Naive thymus-derived CD8-positive, alpha-beta T cell (primary cell): Measurements from ENCODE around the gene KRT2. TPM values are rescaled to one million over a fixed set of nuclear protein-coding genes. Genes with fewer than 3 reads are reported as not detected.

ENCODE experiments used
- ATAC-seq, 2 donors: fragments of 150-1000 bp; cut with Tn5 transposase in 1 of 2; sonication (Bioruptor Pico), chemical (Tn5 transposase) in 1 of 2; 1 replicate in 1 of 2; 2 replicates in 1 of 2; pipeline ENCODE4 v1.10.0; 2021; ENCODE audit warnings: mild to moderate bottlenecking in 2 of 2, moderate library complexity in 2 of 2
- POLR2A ChIA-PET: fragments of 350-600 bp; sonication (Branson Sonifier 250); formaldehyde crosslinking; loops from one replicate; lab custom pipeline; 2021; ENCODE audit warnings: antibody characterized with exemption; lab: Charles Lee
- DNase-seq, 10 donors: peaks; one replicate each; pipeline versions ENCODE4 v3.0.0 to v3.0.0-alpha.2; 2020 to 2022
- H3K27ac Mint-ChIP-seq, 10 donors: one replicate each; pipeline ENCODE4 v1.8.0; 2020 to 2022; ENCODE audit warnings: mild to moderate bottlenecking in 10 of 10, mixed read lengths in 10 of 10, moderate library complexity in 4 of 10, inconsistent platforms in 1 of 10
- H3K27me3 Mint-ChIP-seq, 5 donors: one replicate each; pipeline ENCODE4 v1.8.0; 2021 to 2022; ENCODE audit warnings: mixed read lengths in 5 of 5
- H3K36me3 Mint-ChIP-seq, 3 donors: one replicate each; pipeline ENCODE4 v1.8.0; 2020 to 2022; ENCODE audit warnings: mixed read lengths in 3 of 3, mild to moderate bottlenecking in 2 of 3, inconsistent platforms in 1 of 3
- H3K4me1 Mint-ChIP-seq, 4 donors: one replicate each; pipeline ENCODE4 v1.8.0; 2021 to 2022; ENCODE audit warnings: mixed read lengths in 4 of 4
- H3K4me3 Mint-ChIP-seq, 10 donors: one replicate each; pipeline ENCODE4 v1.8.0; 2020 to 2022; ENCODE audit warnings: mild to moderate bottlenecking in 10 of 10, mixed read lengths in 10 of 10, moderate library complexity in 6 of 10, inconsistent platforms in 1 of 10
- H3K9me3 Mint-ChIP-seq, 9 donors: one replicate each; pipeline ENCODE4 v1.8.0; 2020 to 2022; ENCODE audit warnings: mixed read lengths in 9 of 9, mild to moderate bottlenecking in 3 of 9, inconsistent platforms in 1 of 9, moderate library complexity in 1 of 9
- polyA plus RNA-seq, 3 donors: library from polyadenylated mRNA; unstranded; fragments of 300-500 nt; fragmentation: Illumina TruSeq; gene quantifications; one replicate each; pipeline ENCODE4 v1.2.3, GENCODE V29; 2021
- total RNA-seq, 8 experiments: library from RNA in 2 of 8; stranded (reverse) in 2 of 8; gene quantifications; one replicate each; pipeline ENCODE4 v1.2.3 and lab custom pipeline; 2021 to 2026

Gene KRT2
- total and polyA plus RNA-seq, 5 experiments from 2014 or later: 0.62 to 3.4 (median 1.1) TPM

- POLR2A ChIA-PET: interaction anchor here (1.0 kb wide), 1 partner anchor 18 kb away, joined by 3 read pairs; no protein-coding TSS in a partner anchor
- Mint-ChIP-seq H3K27ac (peak overlapping the region in 9 of 10 donors; percentile 8 to 98 (median 70)), H3K4me3 (peak overlapping the region in 6 of 10 donors; percentile 3 to 96 (median 46))
Measured at GRCh38 chr12:52628111-52628507, 23.9 kb downstream of the KRT2 start.

GRCh38 chr12:52627395-52628110 is 24.5 kb downstream of the KRT2 start:
- peaks cover 39 to 77% (median 63%) of the 10 kb centered on the region in 4 donors for H3K4me1 Mint-ChIP-seq
- peak overlapping the region in 3 of 10 donors; percentile 25 to 96 (median 67) for H3K4me3 Mint-ChIP-seq
- H3K27ac Mint-ChIP-seq: peak overlapping the region in 5 of 10 donors; percentile 16 to 98 (median 93)
- POLR2A ChIA-PET: interaction anchor here (1.4 kb wide), 1 partner anchor 17 kb away, joined by 4 read pairs; no protein-coding TSS in a partner anchor
- ATAC-seq (no peak), DNase-seq (no peak)
- H3K36me3 Mint-ChIP-seq: peaks cover 0 to 5% (median 4%) of the 10 kb centered on the region in 3 donors
- peaks cover 0 to 3% (median 0%) of the 10 kb centered on the region in 9 donors for H3K9me3 Mint-ChIP-seq
- no peaks in the 10 kb centered on the region for H3K27me3 Mint-ChIP-seq

More at GRCh38 chr12:52628111-52628507, 23.9 kb downstream of the KRT2 start:
- DNase-seq (no peak), ATAC-seq (no peak)
- Mint-ChIP-seq H3K9me3 (peaks cover 0 to 2% (median 0%) of the 10 kb centered on the region in 9 donors), H3K27me3 (no peaks in the 10 kb centered on the region), H3K36me3 (peaks cover 0 to under 1% (median 0%) of the 10 kb centered on the region in 3 donors), H3K4me1 (peaks cover 37 to 83% (median 67%) of the 10 kb centered on the region in 4 donors)

- H3K27me3 Mint-ChIP-seq: no peaks in the 10 kb centered on the region
- H3K27ac Mint-ChIP-seq: peak overlapping the region in 5 of 10 donors; percentile 5 to 75 (median 65)
- H3K4me3 Mint-ChIP-seq: no peak overlapping the region
- peaks cover 0 to 5% (median 4%) of the 10 kb centered on the region in 3 donors for H3K36me3 Mint-ChIP-seq
- H3K9me3 Mint-ChIP-seq: peaks cover 0 to 3% (median 0%) of the 10 kb centered on the region in 9 donors
- POLR2A ChIA-PET: no interaction called here
- DNase-seq: no peak
- H3K4me1 Mint-ChIP-seq: peaks cover 22 to 63% (median 45%) of the 10 kb centered on the region in 4 donors
- no peak for ATAC-seq
Measured at GRCh38 chr12:52622349-52622748, 29.7 kb downstream of the KRT2 start.

GRCh38 chr12:52618866-52619265 is 33.1 kb downstream of the KRT2 start:
- POLR2A ChIA-PET: interaction anchor here (1.0 to 12.6 kb wide), 6 partner anchors 8 to 33 kb away, joined by 4 to 100 read pairs (median 5); no protein-coding TSS in a partner anchor
- peaks cover 42 to 67% (median 63%) of the 10 kb centered on the region in 4 donors for H3K4me1 Mint-ChIP-seq
- DNase-seq (no peak), ATAC-seq (no peak)
- H3K27ac Mint-ChIP-seq: peak overlapping the region in 9 of 10 donors; percentile 40 to 97 (median 89)
- H3K36me3 Mint-ChIP-seq: peaks cover 0 to 5% (median 4%) of the 10 kb centered on the region in 3 donors
- H3K4me3 Mint-ChIP-seq: peak overlapping the region in 3 of 10 donors; percentile 4 to 31 (median 28)
- H3K27me3 Mint-ChIP-seq: no peaks in the 10 kb centered on the region
- H3K9me3 Mint-ChIP-seq: peaks cover 0 to 3% (median 0%) of the 10 kb centered on the region in 9 donors

GRCh38 chr12:52618216-52618615 is 33.8 kb downstream of the KRT2 start, which contains the start of gene KRT73:
KRT73 (minus strand) TSS chr12:52618559; CDS start chr12:52618524, 35 bp downstream.
- no peak for ATAC-seq
- Mint-ChIP-seq H3K27ac (peak within 1 kb of the TSS; percentile 90 to 100 (median 96)), H3K27me3 (no peaks in the 10 kb centered on the region), H3K4me1 (peaks cover 45 to 74% (median 69%) of the 10 kb centered on the region in 4 donors), H3K9me3 (peaks cover 0 to 2% (median 0%) of the 10 kb centered on the region in 9 donors), H3K4me3 (peak within 1 kb of the TSS in 8 of 10 donors; percentile 40 to 84 (median 64)), H3K36me3 (peaks cover 0 to 5% (median 4%) of the 10 kb centered on the region in 3 donors)
- POLR2A ChIA-PET: interaction anchor here (1.5 to 12.6 kb wide), 2 partner anchors 8 to 15 kb away, joined by 4 to 100 read pairs; no protein-coding TSS in a partner anchor
- DNase-seq: no peak

GRCh38 chr12:52617403-52617785 is 34.6 kb downstream of the KRT2 start:
- peak overlapping the region; percentile 90 to 100 (median 96) for H3K27ac Mint-ChIP-seq
- DNase-seq (no peak), ATAC-seq (no peak)
- peaks cover 48 to 82% (median 78%) of the 10 kb centered on the region in 4 donors for H3K4me1 Mint-ChIP-seq
- no peaks in the 10 kb centered on the region for H3K36me3 Mint-ChIP-seq
- POLR2A ChIA-PET: interaction anchor here (1.0 to 12.6 kb wide), 8 partner anchors 9 to 31 kb away, joined by 3 to 100 read pairs (median 4); no protein-coding TSS in a partner anchor
- peak overlapping the region in 7 of 10 donors; percentile 40 to 84 (median 66) for H3K4me3 Mint-ChIP-seq
- no peaks in the 10 kb centered on the region for H3K27me3 Mint-ChIP-seq
- no peaks in the 10 kb centered on the region for H3K9me3 Mint-ChIP-seq

GRCh38 chr12:52616680-52617402 is 35.2 kb downstream of the KRT2 start:
- ATAC-seq: no peak
- H3K27me3 Mint-ChIP-seq: no peaks in the 10 kb centered on the region
- POLR2A ChIA-PET: interaction anchor here (1.0 to 12.6 kb wide), 9 partner anchors 12 to 63 kb away, joined by 3 to 100 read pairs (median 4); partner anchors contain the start of gene KRT1
- no peaks in the 10 kb centered on the region for H3K36me3 Mint-ChIP-seq
- H3K4me3 Mint-ChIP-seq: peak overlapping the region in 8 of 10 donors; percentile 7 to 84 (median 64)
- no peak for DNase-seq
- peak overlapping the region; percentile 91 to 100 (median 96) for H3K27ac Mint-ChIP-seq
- peaks cover 51 to 85% (median 83%) of the 10 kb centered on the region in 4 donors for H3K4me1 Mint-ChIP-seq
- H3K9me3 Mint-ChIP-seq: no peaks in the 10 kb centered on the region

GRCh38 chr12:52615912-52616311 is 36.1 kb downstream of the KRT2 start:
- H3K4me1 Mint-ChIP-seq: peaks cover 57 to 88% (median 86%) of the 10 kb centered on the region in 4 donors
- ATAC-seq (no peak), DNase-seq (no peak)
- POLR2A ChIA-PET: interaction anchor here (1.3 to 12.6 kb wide), 6 partner anchors 13 to 64 kb away, joined by 3 to 100 read pairs (median 4); partner anchors contain the start of gene KRT1
- H3K9me3 Mint-ChIP-seq: no peaks in the 10 kb centered on the region
- peak overlapping the region; percentile 91 to 100 (median 96) for H3K27ac Mint-ChIP-seq
- no peaks in the 10 kb centered on the region for H3K27me3 Mint-ChIP-seq
- peak overlapping the region; percentile 7 to 84 (median 62) for H3K4me3 Mint-ChIP-seq
- no peaks in the 10 kb centered on the region for H3K36me3 Mint-ChIP-seq

- no peaks in the 10 kb centered on the region for H3K27me3 Mint-ChIP-seq
- H3K36me3 Mint-ChIP-seq: no peaks in the 10 kb centered on the region
- H3K9me3 Mint-ChIP-seq: no peaks in the 10 kb centered on the region
- peak; percentile 36 to 41 for ATAC-seq
- peak in 4 of 10 donors; percentile 31 to 71 (median 62) for DNase-seq
- POLR2A ChIA-PET: interaction anchor here (0.7 to 12.6 kb wide), 5 partner anchors 16 to 39 kb away, joined by 3 to 100 read pairs (median 4); no protein-coding TSS in a partner anchor
- peaks cover 53 to 88% (median 85%) of the 10 kb centered on the region in 4 donors for H3K4me1 Mint-ChIP-seq
- peak overlapping the region; percentile 91 to 100 (median 96) for H3K27ac Mint-ChIP-seq
- peak overlapping the region; percentile 7 to 84 (median 66) for H3K4me3 Mint-ChIP-seq
Measured at GRCh38 chr12:52615208-52615868, 36.7 kb downstream of the KRT2 start.

GRCh38 chr12:52614381-52615207 is 37.4 kb downstream of the KRT2 start:
- H3K4me3 Mint-ChIP-seq: peak overlapping the region; percentile 7 to 84 (median 66)
- H3K36me3 Mint-ChIP-seq: no peaks in the 10 kb centered on the region
- POLR2A ChIA-PET: interaction anchor here (0.7 to 12.6 kb wide), 5 partner anchors 15 to 40 kb away, joined by 3 to 100 read pairs (median 4); no protein-coding TSS in a partner anchor
- H3K27ac Mint-ChIP-seq: peak overlapping the region; percentile 91 to 100 (median 96)
- ATAC-seq: no peak
- DNase-seq: no peak
- no peaks in the 10 kb centered on the region for H3K27me3 Mint-ChIP-seq
- peaks cover 55 to 95% (median 90%) of the 10 kb centered on the region in 4 donors for H3K4me1 Mint-ChIP-seq
- no peaks in the 10 kb centered on the region for H3K9me3 Mint-ChIP-seq
